HG02870 (cell line): ENCODE results near the gene OR4C16.

Experiments used
- ATAC-seq: cut with Tn5 transposase; IDR thresholded peaks from one replicate; pipeline ENCODE4 v1.9.1; 2021; ENCODE audit warnings: mild to moderate bottlenecking, moderate library complexity; ENCODE audit not compliant: unreplicated experiment

OR4C16 gene

GRCh38 chr11:55571828-55572227 lies at the start of gene OR4C16:
Gene OR4C16, plus strand, starts transcription at chr11:55572128. Its CDS starts 0 bp downstream, at chr11:55572128.
- no peak for ATAC-seq

- no peak for ATAC-seq
Observed at GRCh38 chr11:55554169-55554568, 17.8 kb upstream of the OR4C16 start, which contains the start of gene OR4C15. Gene OR4C15, plus strand, starts transcription at chr11:55554469. Its CDS starts 0 bp downstream, at chr11:55554469.

- no peak for ATAC-seq
Observed at GRCh38 chr11:55572548-55572947, 620 bp downstream of the OR4C16 start.

- ATAC-seq, result no peak
Observed at GRCh38 chr11:55607545-55607944, 35.6 kb downstream of the OR4C16 start, which contains the start of gene OR4C11. Gene OR4C11, minus strand, starts transcription at chr11:55607645. Its CDS starts 3,272 bp downstream, at chr11:55604373.
